Psoas muscle (tissue), 8 donors: Measurements from ENCODE around the gene CFAP58. TPM values are rescaled to one million over a fixed set of nuclear protein-coding genes. Genes with fewer than 3 reads are reported as not detected.
A peak's percentile ranks its signal among the peaks of the same experiment; 100 is the strongest.

Experiments
- ATAC-seq, 4 donors: fragments of 200-7000 bp; cut with Tn5 transposase; one replicate each; pipeline ENCODE4 v1.9.1; 2020; ENCODE audit warnings: moderate library complexity in 3 of 4, mild to moderate bottlenecking in 2 of 4
- DNase-seq, 2 donors: peaks; one replicate each; pipeline ENCODE4 v3.0.0-alpha.2; 2020
- H3K27ac ChIP-seq: fragments of 200-600 bp; one replicate; pipeline ENCODE4 v1.8.0; 2022
- H3K27me3 ChIP-seq, 3 donors: fragments of 200-600 bp in 1 of 3; one replicate each; pipeline versions ENCODE4 v1.6.1 to v1.8.0; 2013 to 2022; ENCODE audit warnings: low read length in 2 of 3, mild to moderate bottlenecking in 2 of 3, moderate library complexity in 1 of 3; ENCODE audit not compliant: insufficient read depth in 3 of 3
- H3K36me3 ChIP-seq, 2 donors: fragments of 200-600 bp in 1 of 2; one replicate each; pipeline versions ENCODE4 v1.6.1 to v1.8.0; 2013 to 2022; ENCODE audit warnings: low read depth in 1 of 2, mild to moderate bottlenecking in 1 of 2, moderate library complexity in 1 of 2; ENCODE audit not compliant: insufficient read depth in 1 of 2
- H3K4me1 ChIP-seq: fragments of 200-600 bp; one replicate; pipeline ENCODE4 v1.8.0; 2022
- H3K4me3 ChIP-seq: fragments of 200-600 bp; one replicate; pipeline ENCODE4 v1.8.0; 2022; ENCODE audit warnings: mild to moderate bottlenecking
- H3K9me3 ChIP-seq: fragments of 200-600 bp; one replicate; pipeline ENCODE4 v1.8.0; 2022
- CTCF ChIP-seq: fragments of 200-600 bp; IDR thresholded peaks from one replicate; pipeline ENCODE4 v1.8.0; 2022; ENCODE audit warnings: antibody characterized with exemption
- WGBS, 3 donors: extraction: QIAGEN DNeasy Blood & Tissue Kit; methylation state at CpG; one replicate each; pipeline versions ENCODE4 v1.1.6 to v1.1.7; 2013; 5-methylcytosine and 5-hydroxymethylcytosine counted together
- intact Hi-C, 2 donors: fragments of 100-400 bp; cut with DNase I; formaldehyde crosslinking; loops; one replicate each; pipeline versions ENCODE4 v1.11.0 to v1.14.2; 2022
- polyA plus RNA-seq, 3 donors: library from polyadenylated mRNA; stranded (reverse); fragments of 200-250 nt; gene quantifications; one replicate each; pipeline ENCODE4 v1.2.3, GENCODE V29; 2013
- total RNA-seq, 4 donors: library from RNA; stranded (reverse); fragmentation: NEBNext Ultra II Directional in 2 of 4; extraction: Animal tissue kit (Norgen Biotek cat#: 25700) in 2 of 4; gene quantifications; one replicate each; pipeline versions ENCODE4 v1.2.1 to v1.2.4, GENCODE V29; 2021 to 2023
- donor health status: healthy with polysubstance abuse.
- donor health status: DM: no; HTN: no; CAD: no; lungs with moderate emphysema.
- donor health status: Bipolar disorder and iron deficiency.
- donor health status: healthy.
- donor health status: DM: yes; HTN: yes; CAD: no.
- donor health status: DM: no; HTN: no; CAD: no.
- donor health status: DM: no; HTN: no; CAD: no.
- donor health status: DM: yes; HTN: yes; CAD: no.

CFAP58 gene
- total and polyA plus RNA-seq, 7 donors, result 0.04 to 1.4 (median 0.44) TPM

DNA sequence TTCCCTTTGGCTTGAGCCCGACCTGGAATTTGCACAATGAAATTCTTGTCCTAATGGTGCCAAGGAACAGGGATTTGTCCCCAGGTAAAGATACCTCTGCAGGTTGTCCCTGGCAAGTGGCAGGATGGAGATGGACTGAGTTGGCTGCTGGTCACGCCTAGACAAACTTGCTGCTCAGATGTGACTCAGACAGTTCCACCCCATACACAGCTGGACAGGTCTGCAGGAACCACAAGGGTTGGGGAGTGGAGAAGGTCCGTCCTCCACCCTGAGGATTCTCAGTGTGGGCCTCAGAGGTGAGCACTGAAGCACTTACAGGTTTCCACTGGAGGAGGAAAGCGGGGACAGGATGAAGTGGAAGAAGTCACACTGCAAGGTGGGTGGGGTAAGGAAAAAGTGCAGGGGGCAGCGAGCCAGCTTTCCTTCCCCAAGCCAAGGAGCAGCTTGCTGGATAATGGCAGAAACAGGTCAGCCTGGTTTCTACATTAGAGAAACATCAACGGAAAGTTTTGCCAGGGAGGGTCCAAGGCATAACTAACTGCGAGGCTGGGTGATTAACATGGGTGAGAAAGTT is 35.8 kb upstream of the CFAP58 start:
- no peak for ATAC-seq
- 76 to 78% (median 77%) methylated on average over 7 of the region's 7 CpGs for WGBS, 3 donors
- no peak overlapping the region for H3K4me3 ChIP-seq
- peaks cover 9 to 29% of the 10 kb centered on the region in 2 donors for H3K36me3 ChIP-seq
- peak in 1 of 2 donors; percentile 47 for DNase-seq
- TF ChIP-seq CTCF, result no peak
- no peaks in the 10 kb centered on the region for H3K9me3 ChIP-seq
- peaks cover 44% of the 10 kb centered on the region for H3K4me1 ChIP-seq
- H3K27ac ChIP-seq, result peak overlapping the region; percentile 39
- intact Hi-C loops, result no loop called here
- no peaks in the 10 kb centered on the region for H3K27me3 ChIP-seq

GRCh38 chr10:104318326-104318725 is 35.3 kb upstream of the CFAP58 start:
- Histone ChIP-seq H3K4me1 (peaks cover 49% of the 10 kb centered on the region), H3K27ac (peak overlapping the region; percentile 39), H3K27me3 (no peaks in the 10 kb centered on the region), H3K36me3 (peaks cover 7 to 24% of the 10 kb centered on the region in 2 donors), H3K4me3 (no peak overlapping the region), H3K9me3 (no peaks in the 10 kb centered on the region)
- WGBS, 3 donors, result 77 to 83% (median 78%) methylated on average over 5 of the region's 5 CpGs
- no peak for ATAC-seq
- intact Hi-C loops, result no loop called here
- TF ChIP-seq CTCF, result no peak
- no peak for DNase-seq

DNA sequence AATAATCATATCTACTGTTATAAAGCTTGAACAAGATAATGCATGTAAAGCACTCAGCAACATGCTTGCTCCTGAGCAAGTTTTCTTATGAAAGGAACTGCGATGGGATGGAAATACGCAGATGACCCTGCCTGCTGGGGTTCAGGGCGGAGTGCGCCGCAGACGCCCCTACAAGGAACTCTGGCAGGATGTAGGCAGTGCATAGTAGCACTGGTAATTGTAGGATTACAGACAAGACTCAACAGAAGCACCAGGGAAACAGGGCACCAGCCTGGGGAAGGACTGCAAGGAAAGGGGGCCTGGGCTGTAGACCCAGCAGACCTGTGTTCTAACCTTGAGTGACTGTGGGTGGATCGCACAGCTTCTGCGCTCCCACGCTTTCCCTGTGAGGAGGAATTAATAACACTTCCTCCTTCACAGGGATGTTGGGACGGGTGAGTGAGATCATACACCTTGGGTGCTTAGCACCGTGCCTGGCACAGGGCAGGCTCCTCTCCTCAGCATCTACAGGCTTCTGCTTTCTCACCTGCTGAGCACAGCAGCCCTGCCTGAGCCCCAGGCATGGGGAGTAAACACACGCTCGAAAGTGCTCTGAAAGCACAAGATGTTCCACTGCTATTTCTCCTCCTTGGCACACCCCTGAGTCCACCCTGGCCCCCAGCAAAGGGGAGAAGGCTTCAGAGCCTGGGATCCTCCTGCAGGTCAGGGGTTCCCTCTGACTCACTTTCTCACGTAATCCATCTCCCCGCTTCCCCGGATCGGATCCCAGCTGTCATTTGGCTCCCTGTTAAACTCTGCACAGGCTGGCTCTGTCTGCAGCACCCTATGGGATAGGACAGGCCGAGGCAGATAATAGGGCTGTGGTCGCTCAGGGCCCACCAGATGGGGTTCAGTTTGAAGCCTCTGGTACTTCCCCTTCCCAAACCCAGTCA is 34.6 kb upstream of the CFAP58 start:
- Histone ChIP-seq H3K4me3 (no peak overlapping the region), H3K27me3 (no peaks in the 10 kb centered on the region), H3K4me1 (peaks cover 54% of the 10 kb centered on the region), H3K9me3 (no peaks in the 10 kb centered on the region), H3K27ac (no peak overlapping the region), H3K36me3 (peaks cover 3 to 16% of the 10 kb centered on the region in 2 donors)
- 62 to 75% (median 71%) methylated on average over 19 of the region's 19 CpGs for WGBS, 3 donors
- intact Hi-C loops, result no loop called here
- no peak for TF ChIP-seq CTCF
- DNase-seq (peak in 1 of 2 donors; percentile 58), ATAC-seq (peak in 2 of 4 donors; percentile 14 to 39)

DNA sequence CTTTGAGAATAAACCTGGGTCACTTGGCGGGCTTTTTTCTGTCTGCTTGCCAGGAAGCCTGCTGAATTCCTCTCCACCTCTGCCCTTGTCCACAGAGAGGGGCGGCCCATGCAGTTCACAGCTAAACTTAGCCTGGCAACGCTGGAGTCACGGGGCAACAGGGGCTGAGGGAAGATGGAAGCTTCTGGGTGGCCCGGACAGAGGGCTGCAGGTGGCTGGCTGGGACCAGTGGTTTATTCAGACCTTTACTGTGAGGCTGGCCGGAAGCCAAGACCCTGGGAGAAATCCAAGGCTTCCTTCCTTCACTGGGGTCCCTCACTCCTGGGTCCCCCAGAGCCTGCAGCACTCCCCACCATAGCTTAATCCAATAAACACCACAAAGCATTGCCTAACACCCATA is 32.4 kb upstream of the CFAP58 start:
- ATAC-seq (no peak), DNase-seq (no peak)
- Histone ChIP-seq H3K4me3 (no peak overlapping the region), H3K27me3 (no peaks in the 10 kb centered on the region), H3K27ac (no peak overlapping the region), H3K4me1 (peaks cover 73% of the 10 kb centered on the region), H3K36me3 (no peaks in the 10 kb centered on the region), H3K9me3 (no peaks in the 10 kb centered on the region)
- WGBS, 3 donors, result 50 to 59% (median 53%) methylated on average over 6 of the region's 6 CpGs
- no peak for TF ChIP-seq CTCF
- intact Hi-C loops, result no loop called here
